Hepatic stellate cell (primary cell): Measurements from ENCODE around the gene LMNTD2.

Source experiments
- DNase-seq: peaks from one replicate; pipeline ENCODE4 v3.0.0; 2011; ENCODE audit warnings: low spot score

The LMNTD2 gene

DNA sequence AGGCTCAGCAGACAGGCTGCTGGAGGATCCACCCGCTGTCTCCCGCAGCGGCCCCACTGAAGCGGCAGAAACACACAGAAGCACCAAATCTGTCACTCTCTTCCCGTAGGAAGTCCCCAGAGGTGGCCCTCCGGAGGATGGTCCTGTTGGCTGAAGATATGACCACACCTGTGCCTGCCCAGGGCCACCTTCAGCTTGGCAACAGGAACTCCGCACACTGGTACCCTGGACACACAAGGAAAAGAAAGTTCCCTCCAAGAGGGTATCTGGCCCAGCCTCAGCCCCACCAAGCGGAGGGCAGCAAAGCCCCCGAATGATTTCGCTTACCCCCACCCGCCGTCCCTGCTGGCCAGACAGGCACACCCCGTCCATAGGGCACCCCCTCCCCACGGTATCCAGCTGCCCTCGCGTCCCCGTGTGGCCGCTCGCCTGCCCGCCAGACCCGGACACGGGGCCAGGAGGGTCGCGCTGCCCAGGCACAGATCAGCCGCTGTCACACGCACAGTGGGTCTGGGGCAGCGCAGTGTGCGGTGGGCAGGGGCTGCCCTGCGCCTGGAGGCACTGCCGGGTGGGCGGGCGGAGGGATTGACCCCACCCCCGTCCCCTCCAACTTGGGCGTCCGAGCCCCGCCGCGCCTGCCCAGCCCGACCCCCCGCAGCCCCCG is 7.2 kb upstream of the LMNTD2 start:
- no peak for DNase-seq

DNA sequence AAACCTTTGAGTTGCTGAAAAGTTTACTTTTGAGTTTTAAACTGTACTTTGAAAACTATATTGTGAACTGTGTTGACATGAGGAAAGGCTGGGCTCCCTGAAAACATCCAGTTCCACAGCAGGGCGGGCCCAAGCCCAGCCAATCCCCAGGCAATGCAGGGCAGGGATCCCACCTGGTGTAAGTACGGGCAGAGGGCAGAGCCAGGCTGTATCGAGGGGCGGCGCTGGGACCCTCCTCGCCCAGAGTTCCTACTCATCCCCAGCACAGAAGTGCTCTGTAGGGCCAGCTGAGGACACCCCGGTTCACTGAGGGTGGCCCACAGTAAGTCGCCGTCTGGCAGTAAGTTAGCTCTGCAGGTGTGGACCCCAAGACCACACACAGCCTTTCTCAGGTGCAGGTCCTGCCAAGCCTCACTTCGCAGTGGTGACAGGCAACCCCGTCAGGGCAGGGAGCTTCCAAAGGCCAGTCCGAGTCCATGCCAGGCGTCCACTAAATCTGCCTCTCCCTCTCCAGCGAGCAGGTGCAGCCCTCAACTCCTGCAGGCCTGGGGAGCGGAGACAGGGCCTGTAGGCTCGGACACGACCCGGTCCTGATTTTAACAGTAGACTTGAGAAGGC is 6.6 kb upstream of the LMNTD2 start:
- DNase-seq, result no peak

DNA sequence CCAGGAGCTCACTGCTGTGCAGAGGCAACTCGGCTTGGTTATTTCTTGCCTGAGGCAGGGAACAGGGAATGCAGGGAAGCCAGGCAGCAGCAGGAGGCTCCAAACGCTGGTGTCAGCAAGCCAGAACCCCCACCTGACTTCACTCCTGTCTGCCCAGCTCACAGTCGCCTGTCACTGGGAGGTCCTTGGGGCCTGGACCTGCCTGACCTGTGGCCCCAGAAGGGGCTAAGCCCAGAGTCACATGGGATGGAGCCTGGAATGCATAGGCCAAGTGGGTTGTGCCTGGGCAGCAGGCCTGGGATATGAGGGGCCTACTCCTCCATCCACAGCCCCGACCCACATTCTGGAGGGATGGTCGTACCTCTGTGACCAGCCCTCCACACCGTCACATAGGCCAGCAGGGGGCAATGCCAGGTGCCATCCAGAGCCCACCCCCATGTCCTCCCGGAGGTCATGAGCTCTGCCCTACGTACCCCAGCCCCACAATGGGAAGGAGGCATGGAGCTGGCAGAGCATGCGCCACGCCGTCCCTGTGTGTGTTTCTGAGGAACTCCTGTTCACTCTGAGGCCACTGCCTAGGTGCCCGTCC is 5.5 kb upstream of the LMNTD2 start:
- DNase-seq, result no peak

DNA sequence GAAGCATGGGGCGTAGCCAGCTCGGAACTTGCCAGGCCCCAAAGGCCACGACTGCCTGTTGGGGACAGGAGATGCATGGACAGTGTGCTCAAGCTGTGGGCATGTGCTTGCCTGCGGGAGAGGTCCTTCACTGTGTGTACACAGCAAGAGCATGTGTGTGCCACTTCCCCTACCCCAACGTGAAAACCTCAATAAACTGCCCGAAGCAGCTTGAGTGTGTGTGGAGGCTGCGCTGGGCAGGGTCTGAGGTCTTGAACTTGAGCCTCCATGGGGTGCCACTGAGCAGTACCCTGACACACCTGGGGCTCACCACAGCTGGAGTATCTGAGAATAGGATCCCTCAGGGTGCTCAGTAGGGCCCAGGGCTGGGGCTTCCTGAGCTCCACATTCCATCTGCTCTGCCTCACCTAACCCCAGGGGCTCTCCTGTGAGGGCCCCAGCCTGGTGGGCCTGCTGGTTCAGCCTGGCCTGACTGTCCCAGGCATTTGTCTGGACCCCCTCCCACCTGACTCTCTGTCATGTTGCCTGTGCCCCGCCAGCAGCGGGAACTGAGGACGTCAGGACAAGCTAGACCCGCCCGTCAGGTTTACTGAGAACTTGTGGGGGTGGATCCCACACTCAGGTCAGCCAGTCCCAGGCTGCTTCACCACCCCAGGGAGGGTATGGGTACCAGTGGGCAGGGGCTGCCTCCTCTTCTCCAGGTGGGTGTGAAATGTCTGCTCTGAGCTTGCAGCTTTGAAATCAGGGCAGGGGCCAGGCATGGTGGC is 3.5 kb upstream of the LMNTD2 start:
- no peak for DNase-seq

DNA sequence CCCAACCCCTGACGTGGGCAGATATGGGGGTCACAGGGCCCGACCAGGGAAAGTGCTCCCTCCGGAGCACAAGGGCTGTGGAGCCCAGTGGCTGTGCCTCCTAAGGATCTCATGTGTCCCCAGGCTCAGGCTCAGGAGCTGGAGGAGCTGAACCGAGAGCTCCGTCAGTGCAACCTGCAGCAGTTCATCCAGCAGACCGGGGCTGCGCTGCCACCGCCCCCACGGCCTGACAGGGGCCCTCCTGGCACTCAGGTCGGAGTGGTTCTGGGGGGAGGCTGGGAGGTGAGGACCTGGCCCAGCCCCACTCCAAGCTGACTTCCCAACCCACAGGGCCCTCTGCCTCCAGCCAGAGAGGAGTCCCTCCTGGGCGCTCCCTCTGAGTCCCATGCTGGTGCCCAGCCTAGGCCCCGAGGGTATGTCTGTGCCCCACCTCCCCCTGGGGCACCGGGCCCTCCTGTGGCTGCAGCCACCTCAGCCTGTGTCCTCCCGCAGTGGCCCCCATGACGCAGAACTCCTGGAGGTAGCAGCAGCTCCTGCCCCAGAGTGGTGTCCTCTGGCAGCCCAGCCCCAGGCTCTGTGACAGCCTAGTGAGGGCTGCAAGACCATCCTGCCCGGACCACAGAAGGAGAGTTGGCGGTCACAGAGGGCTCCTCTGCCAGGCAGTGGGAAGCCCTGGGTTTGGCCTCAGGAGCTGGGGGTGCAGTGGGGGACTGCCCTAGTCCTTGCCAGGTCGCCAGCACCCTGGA is 2.7 kb upstream of the LMNTD2 start:
- no peak for DNase-seq

DNA sequence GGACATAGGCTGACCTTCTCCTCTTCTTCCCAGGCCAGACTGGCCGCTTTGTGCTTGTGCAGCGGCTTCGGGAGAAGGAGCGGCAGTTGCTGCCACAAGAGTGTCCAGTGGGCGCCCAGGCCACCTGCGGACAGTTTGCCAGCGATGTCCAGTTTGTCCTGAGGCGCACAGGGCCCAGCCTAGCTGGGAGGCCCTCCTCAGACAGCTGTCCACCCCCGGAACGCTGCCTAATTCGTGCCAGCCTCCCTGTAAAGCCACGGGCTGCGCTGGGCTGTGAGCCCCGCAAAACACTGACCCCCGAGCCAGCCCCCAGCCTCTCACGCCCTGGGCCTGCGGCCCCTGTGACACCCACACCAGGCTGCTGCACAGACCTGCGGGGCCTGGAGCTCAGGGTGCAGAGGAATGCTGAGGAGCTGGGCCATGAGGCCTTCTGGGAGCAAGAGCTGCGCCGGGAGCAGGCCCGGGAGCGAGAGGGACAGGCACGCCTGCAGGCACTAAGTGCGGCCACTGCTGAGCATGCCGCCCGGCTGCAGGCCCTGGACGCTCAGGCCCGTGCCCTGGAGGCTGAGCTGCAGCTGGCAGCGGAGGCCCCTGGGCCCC is 1.6 kb upstream of the LMNTD2 start:
- no peak for DNase-seq

DNA sequence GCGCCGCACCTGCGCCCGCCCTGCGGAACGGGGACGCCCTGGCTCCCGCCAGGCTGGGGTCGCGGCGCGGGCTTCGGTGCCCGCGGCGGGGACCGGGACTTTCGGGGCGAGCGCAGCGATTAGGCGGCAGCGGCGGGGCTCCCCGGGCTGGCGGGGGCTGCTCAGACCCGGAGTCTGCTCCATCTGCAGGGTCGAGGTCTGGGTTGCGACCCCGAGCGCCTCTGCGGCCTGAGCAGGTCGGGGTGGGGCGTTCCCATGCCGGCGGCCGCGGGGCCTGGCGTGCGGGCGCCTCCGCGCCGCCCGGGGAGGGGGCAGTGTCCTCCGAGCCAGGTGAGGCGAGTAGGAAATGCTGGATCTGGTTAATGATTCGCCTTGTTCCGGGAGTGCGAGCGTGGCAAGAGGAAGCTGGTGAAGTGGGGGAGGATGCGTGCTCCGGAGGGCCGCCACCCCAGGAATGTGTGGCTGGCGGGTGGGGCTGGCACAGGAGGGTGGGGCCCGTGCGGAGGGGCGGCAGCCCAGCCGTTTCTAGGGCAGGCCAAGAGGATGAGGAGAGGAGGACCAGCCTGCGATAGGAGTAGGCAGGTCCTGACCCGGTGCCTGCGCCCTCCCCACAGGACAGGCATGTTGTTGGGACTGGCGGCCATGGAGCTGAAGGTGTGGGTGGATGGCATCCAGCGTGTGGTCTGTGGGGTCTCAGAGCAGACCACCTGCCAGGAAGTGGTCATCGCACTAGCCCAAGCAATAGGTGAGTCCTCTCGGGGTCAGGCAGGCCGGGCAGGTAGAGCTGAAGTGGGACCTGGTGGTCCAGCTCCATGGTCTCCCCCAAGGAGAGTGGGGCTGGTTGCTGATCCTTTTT is 838 bp upstream of the LMNTD2 start:
- DNase-seq, result no peak

DNA sequence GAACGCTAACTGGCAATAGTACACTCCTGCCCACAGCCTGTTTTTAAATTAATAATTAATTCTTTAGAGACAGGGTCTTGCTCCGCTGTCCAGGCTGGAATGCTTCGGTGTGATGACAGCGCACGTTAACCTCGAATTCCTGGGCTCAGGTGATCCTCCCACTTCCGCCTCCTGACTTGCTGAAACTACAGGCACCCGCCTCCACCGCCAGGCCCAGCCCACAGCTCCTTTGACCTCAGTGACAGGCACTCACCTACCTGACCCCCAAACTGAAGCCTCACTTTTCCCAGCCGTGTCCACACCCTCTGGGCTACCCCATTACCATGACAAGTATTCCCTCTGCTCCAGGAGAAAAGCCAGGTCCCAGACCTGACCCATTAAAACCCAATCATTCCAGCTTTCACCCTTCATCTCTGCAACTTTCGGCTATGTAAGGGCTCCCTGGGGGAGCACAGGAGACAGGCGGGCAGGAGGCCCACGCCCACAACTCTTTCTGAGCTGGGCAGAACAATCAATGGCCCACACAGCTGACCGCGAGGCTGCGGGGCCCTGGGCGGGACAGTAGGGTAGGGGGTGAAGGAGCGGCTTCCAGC is 730 bp downstream of the LMNTD2 start:
- DNase-seq, result no peak

DNA sequence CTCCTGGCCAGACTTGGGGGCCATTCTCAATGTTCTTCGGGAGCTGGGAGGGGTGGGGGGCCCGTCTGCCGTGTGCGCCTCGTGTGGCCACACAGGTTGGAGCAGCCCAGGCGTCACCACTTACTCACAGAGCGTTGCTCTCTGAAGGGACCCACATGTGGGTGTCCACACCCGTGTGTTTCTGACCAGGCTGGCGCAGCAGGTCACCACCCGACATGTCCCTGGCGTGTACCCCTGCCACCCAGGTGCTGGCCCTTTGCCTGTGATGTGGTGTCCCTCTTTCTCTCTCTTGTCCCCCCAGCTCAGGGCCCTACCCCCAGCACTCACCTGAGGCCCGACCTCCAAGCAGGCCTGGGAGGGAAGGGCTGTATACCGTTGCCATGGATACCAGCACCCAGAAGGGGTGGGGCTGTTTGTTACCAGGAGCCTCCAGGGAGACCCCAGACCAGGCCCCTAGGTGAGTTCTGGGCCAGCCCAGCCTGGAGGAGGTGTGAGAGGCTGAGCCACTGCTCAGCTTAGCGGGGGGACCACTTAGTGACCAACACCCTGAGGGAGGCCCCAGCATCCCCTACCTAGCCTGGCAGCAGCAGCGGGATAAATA is 1.4 kb downstream of the LMNTD2 start:
- DNase-seq, result no peak

DNA sequence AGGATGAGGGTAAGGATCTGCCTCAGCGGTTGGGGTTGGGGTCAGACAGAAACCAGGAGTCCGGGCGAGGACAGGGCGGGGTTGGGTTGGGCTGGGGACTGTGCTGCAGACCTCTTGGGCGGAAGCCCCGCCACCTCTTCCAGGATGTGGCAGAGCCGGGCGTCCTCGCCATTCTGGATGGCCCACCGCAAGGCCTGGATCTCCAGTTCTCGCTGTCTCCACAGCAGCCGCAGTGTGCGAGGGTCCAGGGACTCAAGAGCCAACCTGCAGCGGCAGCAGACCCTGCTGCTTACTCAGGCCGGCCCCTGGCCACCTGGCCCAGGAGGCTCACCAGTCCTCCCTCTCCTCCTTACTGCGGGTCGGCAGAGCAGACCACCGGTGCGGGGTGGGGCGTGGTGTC is 2.0 kb downstream of the LMNTD2 start:
- no peak for DNase-seq

DNA sequence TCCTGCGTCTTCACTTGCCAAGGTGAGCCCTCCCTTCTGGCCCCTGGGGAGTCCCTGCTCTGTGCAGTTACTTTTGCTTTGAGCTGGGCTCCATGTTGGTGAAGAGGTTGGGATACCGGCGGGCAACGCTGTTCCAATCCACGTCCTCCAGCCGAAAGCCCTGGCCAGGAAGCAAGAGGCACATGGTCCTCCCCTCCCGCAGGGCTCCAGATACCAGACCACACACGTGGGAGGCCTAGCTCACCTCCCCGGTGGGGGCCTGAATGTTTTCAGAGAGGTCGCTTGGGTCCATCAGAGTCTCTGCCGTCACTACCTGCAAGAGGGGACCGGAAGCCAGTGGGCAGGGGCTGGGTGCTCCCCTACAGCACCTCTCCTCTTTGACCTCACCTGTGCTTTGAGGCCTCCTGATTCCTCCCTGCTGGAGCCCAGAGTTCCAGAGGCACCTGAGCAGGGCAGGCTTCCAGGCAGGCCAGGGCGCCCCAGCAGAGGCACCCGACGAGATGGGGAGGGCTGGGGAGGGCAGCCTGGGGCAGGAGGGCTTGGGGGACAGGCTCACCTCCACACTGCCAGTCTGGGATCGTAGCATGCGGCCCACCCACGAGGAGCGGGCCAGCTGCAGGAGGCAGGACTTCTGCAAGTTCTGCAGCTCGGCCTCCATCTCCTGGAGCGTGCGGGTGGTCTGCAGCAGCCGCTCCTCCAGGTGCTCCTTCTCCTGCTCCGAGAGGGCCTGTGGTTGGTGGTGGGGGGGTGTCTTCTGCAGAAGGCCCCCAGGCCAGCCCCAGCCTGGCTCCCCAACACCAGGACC is 3.0 kb downstream of the LMNTD2 start:
- no peak for DNase-seq

DNA sequence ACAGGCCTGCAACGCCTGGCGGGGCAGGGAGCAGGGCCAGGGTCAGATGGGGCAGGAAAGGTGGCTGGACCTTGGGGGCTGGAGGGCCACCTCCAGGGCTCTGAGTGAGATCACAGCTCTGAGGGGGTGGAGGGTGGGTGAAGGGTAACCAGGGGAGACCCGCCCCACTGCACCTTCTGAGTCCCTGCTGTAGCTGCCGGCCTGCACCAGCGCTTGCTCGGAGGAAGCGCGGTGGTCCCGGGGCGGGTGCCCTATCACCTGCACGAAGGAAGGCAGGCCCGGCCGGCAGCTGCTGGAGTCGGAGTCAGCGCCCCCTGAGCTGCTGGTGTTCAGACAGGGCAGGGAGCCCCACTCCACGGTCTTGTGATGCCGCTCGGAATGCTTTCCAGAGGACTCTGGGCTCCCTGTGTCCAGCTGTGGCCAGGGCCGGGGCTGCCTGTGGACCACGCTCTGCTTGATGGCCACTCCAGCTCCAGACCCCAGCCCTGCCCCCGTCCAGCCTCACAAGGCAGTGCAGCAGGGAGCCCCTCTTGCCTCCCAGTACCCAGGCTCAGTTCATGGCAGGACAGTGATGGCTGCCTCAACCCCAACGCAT is 3.8 kb downstream of the LMNTD2 start:
- DNase-seq, result no peak

DNA sequence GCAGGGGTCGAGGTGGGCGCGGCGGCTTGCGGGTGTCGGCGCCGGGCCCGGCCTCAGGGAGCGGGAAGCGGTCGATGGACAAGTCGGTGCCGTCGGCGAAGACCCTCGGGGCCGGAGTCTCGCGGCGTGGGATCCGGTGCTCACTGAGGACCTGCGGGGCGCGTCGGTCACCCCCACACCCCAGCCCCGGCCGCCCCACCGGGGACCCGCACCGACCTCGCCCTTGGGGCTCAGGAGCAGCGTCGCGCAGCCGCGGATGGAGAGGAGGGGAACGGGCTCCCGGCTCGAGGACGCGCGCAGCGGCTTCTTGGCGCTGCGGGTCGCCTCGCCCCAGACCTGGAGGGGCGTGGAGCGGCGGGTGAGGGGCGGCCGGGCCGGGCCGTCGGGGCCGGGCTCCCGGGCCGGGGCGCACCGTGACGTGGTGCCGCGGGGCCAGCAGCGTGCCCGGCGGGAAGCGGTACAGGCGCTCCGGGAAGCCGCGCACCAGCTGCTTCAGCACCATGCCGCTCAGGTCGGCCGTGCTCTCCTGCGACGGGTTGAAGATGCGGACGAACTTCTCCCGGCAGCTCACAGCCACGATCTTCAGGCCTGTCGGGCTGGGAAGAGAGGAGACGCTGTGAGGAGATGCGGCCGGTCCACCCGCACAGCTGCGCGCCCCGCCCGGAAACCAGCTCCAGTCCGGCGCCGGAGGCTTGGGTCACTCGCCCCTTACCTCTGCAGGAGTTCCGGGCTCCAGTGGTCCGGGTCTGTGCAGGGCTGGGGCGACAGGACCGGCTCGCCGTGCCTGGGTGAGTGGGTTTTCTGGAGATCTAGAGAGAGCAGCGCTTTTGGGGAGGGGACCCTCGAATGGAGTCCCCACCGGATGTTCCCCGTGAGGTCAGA is 4.5 kb downstream of the LMNTD2 start:
- no peak for DNase-seq

DNA sequence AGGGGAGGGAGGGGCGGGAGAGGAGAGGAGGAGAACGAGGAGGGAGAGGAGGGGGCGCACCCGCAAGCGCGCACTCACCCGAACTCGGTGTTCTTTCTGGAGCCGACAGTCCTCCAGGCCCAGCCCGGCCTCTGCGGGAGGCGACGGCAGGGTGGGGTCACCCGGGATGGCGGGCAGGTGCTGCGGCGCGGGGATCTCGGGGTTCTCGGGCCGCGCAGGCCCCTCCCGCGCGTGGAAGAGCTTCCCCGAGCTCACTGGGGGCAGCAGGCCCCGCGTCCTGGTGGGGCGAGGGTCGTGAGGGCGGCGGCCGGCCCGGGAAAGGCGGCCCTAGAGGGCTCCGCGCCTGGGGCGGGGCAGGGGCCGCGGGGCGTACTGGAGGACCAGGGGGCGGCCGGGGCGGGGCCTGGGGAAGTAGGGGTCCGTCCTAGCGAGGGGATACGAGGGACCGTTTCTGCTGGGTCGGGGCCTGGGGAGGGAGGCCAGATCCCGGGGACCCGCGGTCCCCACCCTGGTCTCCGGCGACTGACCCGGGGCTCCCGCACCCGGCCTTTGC is 5.2 kb downstream of the LMNTD2 start:
- DNase-seq, result no peak

DNA sequence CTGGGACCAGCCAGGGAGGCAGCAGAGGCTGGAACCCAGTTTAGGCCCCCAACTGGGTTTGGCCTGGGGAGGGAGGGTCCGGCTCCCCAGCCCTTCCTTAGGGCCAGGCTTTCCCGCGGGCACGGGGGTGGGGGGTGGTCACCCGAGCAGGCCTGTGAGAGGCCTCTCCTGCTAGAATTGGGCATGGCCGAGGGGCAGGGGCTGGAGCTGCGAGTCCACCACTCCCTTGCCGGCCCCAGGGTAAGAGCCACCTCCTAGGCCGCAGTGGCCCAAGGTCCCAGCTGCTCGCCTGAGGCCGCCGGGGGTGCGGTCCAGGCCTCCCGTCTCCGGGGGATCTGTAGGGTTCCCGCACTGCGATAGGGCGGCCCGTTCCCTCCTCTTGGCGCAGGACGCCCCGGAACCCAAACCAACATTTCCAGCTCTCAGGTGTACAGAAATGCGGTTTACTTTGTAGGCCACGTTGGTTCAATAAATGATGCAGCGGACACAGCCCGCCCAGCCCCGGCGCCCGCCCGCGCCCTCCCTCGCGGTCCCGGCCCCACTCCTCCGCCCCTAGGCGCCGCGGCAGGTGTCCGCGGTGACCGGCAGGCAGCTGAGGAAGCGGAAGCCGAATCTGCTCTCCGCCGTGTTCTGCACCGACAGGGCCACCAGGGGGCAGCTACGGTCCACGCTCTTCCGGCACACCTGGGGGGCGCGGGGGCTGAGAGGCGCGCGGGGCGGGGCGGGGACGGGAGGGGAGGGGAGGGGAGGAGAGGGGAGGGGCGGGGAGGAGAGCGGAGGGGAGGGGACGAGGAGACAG is 5.9 kb downstream of the LMNTD2 start:
- DNase-seq, result no peak

DNA sequence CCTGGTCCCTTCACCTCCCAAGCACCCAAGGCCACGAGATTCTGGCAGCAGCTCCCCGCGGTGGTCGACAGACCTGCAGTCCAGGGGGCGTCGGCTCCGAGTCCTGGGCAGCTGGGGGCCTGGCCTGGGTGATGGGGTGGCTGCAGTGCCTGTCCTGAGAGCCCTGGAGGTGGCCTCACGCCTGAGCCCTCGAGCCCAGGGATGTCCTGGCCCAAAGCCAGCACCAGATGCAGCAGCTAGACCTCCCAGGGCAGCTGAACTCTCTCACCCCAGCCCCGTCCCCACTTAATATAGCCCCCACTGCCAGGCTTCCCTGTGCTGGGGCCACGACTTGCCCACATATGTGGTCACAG is 6.6 kb downstream of the LMNTD2 start:
- no peak for DNase-seq
